GM10847 (cell line): ENCODE results near the gene FAM98C.

ENCODE experiments used
- POLR2A ChIP-seq: IDR thresholded peaks from 2 replicates; pipeline ENCODE4 v1.6.1; 2011; ENCODE audit not compliant: insufficient read length; ENCODE audit errors: extremely low read depth

Gene FAM98C

DNA sequence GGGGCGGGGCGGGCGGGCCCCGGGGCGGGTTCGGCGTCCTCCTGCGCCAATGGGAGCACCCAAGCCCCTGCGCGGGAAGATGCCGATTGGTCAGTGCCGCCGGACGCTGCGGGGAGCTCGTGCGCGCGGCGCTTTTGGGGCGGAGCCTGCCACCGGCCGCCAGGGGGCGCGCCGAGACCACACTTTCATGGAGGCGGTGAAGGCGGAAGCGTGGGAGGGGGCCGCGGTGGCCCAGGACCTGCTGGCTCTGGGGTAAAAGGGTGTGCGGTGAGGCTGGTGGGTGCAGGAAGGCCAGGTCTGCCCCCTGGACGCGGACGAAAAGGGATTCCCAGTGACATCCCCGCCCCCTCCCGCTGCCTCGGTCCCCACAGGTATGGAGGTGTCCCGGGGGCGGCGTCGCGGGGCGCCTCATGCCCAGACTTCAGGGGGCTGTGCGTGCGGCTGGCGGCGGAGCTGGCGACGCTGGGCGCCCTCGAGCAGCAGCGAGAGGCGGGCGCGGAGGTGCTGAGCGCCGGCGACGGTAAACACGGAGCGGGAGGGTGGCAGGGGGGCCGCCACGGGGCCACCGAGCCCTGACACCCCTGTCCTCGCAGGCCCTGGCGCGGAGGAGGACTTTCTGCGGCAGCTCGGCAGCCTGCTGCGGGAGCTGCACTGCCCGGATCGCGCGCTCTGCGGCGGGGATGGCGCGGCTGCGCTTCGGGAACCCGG is at the start of gene FAM98C:
TSS of gene FAM98C (plus strand) at position 127 of the 708 bp plus-strand sequence. CDS start at position 188, 61 bp downstream.
- peak; percentile 31 for TF ChIP-seq POLR2A

DNA sequence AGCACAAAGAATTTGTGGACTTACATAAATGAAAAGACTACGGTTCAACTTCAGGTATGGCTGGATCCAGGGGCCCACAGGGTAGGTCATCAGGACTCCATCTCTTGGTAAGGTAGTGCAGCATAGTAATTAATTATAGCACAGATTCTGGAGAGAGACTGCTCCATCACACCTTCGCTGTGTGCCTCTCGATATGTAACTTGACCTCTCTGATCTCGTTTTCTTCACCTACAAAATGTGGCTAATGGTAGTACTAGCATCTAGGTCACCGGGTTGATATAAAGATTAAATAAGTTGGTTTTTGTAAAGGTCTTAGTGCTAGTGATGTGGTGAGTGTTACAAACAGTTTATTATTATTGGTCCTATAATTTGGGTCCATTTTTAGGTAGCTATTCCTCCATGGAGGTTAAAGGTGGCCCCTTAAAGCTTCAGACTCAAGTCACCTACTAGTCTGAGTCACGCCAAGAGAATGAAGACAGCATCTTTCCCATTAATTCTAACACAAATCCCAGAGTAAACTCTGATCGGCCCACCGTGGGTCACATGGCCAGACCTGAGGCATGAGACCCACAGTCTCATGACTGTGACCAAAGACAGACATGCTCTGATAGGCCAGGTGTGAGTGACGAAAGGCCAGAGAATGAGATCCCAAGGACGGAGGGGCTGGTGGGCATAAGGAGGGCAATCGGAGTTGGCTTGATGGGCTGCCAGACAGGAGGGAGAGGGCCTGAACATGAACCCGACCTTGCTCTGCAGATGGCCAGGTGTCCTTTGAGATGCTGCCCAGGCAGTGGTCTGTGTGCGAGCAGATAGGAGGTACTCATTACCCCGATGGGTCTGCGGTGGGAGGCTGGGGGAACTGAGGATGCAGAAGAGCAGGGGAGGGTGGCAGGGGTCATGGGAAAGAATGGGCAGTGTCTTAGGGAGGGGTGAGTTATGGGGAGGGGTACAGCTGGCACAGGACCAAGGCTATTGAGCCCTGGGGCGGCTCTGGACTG is 46.9 kb upstream of the FAM98C start:
- no peak for TF ChIP-seq POLR2A

DNA sequence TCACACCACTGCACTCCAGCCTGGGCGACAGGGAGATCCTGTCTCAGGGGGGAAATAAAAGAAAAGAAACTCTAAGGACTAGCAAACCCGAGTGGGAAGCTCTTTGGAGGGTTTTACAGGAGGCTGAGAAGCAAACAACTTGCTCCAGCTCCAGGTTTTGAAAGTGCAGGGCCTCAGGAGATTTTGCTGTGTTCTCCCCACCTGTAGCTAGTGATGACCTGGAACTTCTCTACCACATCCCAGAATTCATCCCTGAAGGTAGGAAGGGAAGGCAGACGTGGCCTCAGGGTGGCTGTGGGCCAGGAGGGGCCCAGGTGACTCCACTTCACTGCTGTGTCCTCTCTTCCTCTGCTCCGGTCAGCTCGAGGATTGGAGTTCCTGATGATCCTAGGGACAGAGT is 44.8 kb upstream of the FAM98C start:
- TF ChIP-seq POLR2A, result no peak

DNA sequence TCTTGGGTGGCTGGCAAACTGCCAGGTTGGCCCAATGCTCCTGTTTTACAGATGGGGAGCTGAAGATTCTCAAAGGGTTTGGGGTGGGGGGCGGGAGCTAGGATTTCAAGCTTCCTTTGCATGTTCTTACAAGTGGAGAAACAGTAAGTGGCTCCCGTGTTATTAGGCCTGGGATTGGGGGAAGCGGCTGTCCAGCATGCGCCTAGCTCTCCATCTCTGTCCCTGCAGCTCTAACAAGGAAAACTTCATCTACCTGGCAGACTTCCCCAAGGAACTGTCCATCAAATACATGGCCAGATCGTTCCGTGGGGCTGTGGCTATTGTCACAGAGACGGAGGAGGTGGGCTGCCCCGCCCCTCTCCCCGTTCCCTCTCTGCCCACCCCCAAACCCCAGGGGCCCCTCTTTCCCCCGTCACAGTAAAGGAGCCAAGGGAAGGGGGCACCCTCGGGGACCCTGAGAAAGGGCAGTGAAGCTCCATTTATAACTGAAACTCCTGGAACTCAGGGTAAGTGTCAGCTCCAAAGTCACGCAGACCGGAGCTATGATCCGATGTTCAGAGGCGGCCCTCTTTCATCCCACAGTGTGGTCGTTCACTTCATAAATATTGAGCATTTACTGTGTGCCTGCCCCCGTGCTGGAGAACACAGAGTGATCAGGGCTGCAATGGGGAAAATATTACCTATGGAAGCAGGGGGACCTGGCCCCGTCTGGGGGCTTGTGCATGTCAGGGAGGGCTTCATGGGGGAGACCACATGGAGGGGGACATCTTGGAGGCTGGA is 43.5 kb upstream of the FAM98C start:
- no peak for TF ChIP-seq POLR2A

DNA sequence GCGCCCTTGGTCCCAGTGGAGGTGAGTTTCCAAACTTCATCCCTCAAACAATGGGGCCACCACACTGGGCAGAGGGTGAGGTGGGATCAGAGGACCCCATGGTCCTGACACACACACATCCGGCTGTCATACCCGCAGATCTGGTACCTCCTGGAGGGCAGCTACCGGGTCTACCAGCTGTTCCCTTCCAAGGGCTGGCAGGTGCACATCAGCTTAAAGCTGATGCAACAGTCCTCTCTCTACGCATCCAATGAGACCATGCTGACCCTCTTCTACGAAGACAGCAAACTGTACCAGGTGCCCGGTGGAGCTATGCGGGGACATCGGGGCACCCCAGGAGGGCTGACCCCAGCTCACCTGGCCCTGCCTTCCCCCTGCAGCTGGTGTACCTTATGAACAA is 42.5 kb upstream of the FAM98C start:
- TF ChIP-seq POLR2A, result no peak

DNA sequence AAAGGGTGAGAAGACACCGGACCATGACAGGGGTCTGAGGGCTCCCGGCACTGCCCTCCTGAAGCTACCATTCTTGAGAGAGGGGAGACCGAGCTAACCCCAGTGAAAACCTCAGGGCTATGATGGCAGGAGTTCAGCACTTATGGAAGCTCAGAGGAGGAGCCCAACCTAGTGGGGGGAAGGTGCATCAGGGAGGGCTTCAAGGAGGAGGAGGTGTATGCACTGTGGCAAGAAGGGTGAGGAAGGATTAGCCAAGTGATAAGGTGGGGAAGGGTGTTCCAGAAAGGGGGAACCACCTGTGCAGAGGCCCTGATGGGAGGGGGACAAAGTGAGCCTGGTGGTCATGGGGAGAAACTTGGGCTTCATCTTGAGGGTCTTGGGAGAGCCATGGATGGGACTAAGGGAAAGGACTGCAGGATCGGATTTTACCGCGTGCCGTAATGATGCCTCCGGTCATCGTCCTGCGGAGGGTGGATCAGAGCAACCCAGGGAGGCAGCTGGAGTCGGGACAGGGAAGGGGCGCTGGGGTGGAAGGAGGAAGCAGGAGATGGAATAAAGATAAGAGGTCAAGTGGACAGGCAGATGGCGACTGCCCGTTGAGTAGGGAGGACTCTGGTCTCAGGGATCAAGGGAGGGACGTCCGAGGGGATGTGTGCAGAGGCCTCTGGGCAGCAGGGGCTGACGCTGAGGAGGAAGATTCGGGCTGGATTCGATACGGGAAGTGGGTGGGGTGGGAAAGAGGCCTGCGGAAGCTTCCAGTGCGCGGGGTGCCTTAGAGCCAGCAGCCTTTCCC is 41.9 kb upstream of the FAM98C start:
- TF ChIP-seq POLR2A, result no peak

DNA sequence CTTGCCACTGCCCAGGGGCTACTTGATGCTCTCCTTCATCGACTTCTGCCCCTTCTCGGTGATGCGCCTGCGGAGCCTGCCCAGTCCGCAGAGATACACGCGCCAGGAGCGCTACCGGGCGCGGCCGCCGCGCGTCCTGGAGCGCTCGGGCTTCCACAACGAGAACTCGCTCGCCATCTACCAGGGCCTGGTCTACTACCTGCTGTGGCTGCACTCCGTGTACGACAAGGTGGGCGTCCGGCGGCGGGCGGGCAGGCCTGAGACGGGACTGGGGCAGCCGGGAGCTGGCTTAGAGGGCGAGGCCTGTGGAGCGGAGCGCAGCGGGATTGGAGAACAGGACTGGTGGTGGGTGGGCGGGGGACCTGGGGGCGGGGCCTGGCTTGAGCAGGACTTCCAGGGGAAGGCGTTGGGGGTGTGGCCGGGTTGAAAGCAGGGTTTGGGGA is 41.2 kb upstream of the FAM98C start:
- no peak for TF ChIP-seq POLR2A

DNA sequence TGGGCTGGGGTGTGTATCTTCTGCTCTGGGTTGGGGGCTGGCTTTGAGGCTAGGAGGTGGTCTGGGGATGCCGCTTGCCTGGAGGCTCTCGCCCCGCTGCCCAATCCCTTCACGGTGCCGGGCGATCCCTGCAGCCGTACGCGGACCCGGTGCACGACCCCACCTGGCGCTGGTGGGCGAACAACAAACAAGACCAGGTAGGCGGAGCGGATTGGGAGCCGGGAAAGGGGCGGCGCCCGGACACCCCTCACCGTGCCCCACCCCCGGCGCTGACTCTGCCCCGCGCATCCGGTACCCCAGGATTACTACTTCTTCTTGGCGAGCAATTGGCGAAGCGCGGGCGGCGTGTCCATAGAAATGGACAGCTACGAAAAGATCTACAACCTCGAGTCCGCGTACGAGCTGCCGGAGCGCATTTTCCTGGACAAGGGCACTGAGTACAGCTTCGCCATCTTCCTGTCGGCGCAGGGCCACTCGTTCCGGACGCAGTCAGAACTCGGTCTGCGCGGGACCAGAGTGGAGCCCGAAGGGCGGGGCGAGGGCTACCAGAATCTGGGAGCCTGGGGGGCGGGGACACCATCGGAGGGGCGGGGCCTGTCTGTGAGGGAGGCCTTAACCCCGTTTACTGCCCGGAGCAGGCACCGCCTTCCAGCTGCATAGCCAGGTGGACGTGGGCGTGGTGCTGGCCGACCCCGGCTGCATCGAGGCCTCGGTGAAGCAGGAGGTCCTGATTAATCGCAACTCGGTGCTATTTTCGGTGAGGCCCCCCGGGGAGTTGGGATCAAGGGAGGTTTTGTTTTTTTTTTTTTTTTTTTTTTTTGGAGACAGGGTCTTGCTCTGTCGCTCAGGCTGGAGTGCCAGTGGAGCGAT is 40.6 kb upstream of the FAM98C start:
- no peak for TF ChIP-seq POLR2A

DNA sequence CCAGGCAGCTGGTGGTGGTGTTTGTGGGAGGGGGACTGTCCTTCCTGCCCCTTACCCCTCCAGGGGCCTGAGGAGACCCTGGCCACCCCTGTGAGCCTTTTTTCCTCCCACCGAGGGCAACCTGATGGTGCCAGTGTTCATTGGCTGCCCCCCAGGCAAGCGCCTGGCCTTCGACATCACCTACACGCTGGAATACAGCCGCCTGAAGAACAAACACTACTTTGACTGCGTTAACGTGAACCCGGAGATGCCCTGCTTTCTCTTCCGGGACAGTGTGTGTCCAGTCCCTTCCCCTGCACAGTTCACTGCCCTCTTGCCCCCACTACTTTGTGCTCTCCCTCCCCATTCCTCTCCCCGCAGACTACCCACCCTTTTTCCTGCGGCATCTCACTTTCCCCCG is 35.9 kb upstream of the FAM98C start:
- TF ChIP-seq POLR2A, result no peak

DNA sequence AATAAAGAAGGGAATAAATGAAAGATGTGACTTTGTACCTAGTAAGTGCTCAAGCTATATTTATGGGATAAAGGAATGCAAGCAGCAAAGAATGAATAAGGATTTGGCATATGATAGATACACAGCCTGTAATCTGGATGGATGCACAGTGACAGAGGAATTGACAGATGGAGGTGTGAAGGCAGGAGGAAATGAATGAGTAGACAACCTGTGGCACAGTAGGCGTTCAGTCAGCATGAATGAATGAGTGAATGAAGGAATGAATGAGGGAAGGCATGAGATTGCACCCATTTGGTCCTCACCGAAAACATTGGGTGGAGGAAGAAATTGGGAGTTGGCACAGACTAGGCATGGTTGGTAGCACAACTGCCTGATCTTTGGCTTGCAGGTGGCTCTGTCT is 33.3 kb upstream of the FAM98C start:
- TF ChIP-seq POLR2A, result no peak

DNA sequence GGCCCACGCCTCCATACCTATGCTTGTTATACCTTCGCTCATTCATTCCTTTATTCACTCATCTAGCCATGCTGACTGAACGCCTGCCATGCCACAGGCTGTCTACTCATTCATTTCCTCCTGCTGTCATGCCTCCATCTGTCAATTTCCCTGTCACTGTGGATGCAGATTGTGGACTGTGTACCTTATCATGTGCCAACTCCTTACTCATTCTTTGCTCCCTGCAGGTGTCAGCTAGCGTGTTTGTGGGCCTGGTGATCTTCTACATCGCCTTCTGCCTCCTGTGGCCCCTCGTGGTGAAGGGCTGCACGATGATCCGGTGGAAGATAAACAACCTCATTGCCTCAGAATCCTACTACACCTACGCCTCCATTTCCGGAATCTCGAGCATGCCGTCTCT is 32.6 kb upstream of the FAM98C start:
- TF ChIP-seq POLR2A, result no peak

DNA sequence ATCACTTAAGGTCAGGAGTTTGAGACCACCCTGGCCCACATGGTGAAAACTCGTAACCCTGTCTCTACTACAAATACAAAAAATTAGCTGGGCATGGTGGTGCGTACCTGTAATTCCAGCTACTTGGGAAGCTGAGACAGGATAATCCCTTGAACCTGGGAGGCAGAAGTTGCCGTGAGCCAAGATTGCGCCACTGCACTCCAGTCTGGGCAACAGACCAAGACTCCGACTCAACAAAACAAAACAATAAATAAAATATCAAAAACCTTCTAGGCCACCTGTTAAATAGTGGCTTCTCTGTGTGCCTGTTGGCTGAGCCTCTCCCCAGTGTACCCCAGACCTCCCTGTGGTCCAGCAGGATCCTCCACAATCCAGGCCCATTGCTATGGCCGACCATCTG is 31.8 kb upstream of the FAM98C start:
- TF ChIP-seq POLR2A, result no peak

DNA sequence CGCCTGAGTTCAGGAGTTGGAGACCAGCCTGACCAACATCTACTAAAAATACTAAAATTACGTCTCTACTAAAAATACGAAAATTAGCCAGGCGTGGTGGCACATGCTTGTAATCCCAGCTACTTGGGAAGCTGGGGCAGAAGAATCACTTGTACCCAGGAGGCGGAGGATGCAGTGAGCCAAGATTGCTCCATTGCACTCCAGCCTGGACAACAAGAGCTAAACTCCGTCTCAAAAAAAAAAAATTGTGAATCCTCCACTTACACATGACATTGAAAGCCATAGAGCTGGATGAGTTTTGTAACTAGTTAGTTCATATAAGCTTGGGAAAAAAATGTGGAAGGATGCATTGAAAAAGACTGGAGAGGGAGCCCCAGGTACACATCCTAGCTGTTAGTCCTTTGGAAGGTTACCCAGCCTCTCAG is 29.0 kb upstream of the FAM98C start:
- TF ChIP-seq POLR2A, result no peak
